HG03196 (cell line): ENCODE data around the gene PWWP2B.
"Not testable (repeated sequence)": the region's sequence is repeated elsewhere in the genome, so short reads cannot be mapped to it uniquely, and the experiment has no call there.

Experiments
- ATAC-seq: cut with Tn5 transposase; IDR thresholded peaks from one replicate; pipeline ENCODE4 v1.9.1; 2021; ENCODE audit not compliant: unreplicated experiment

PWWP2B gene

GRCh38 chr10:132379026-132379425, 18.0 kb upstream of the PWWP2B start:
- ATAC-seq, result not testable (repeated sequence)

- not testable (repeated sequence) for ATAC-seq
Measured at GRCh38 chr10:132380986-132381385, 16.0 kb upstream of the PWWP2B start.

GRCh38 chr10:132381741-132382140, 15.3 kb upstream of the PWWP2B start:
- no peak for ATAC-seq

- no peak for ATAC-seq
Measured at GRCh38 chr10:132382231-132382922, 14.6 kb upstream of the PWWP2B start.

- no peak for ATAC-seq
Measured at GRCh38 chr10:132383101-132383500, 13.9 kb upstream of the PWWP2B start.

GRCh38 chr10:132383751-132384196, 13.2 kb upstream of the PWWP2B start:
- no peak for ATAC-seq

GRCh38 chr10:132384618-132385388, 12.2 kb upstream of the PWWP2B start:
- ATAC-seq, result no peak

GRCh38 chr10:132385389-132385667, 11.7 kb upstream of the PWWP2B start:
- no peak for ATAC-seq

GRCh38 chr10:132385721-132386418, 11.1 kb upstream of the PWWP2B start:
- ATAC-seq, result no peak

GRCh38 chr10:132386419-132386831, 10.6 kb upstream of the PWWP2B start:
- ATAC-seq, result no peak

GRCh38 chr10:132386896-132387295, 10.1 kb upstream of the PWWP2B start:
- ATAC-seq, result not testable (repeated sequence)

GRCh38 chr10:132387764-132388210, 9.2 kb upstream of the PWWP2B start:
- no peak for ATAC-seq

GRCh38 chr10:132388891-132389432, 8.0 kb upstream of the PWWP2B start:
- ATAC-seq, result no peak

GRCh38 chr10:132389433-132390169, 7.4 kb upstream of the PWWP2B start:
- ATAC-seq, result no peak

GRCh38 chr10:132390170-132390920, 6.7 kb upstream of the PWWP2B start:
- no peak for ATAC-seq

- ATAC-seq, result no peak
Measured at GRCh38 chr10:132390921-132391675, 5.9 kb upstream of the PWWP2B start.

- ATAC-seq, result no peak
Measured at GRCh38 chr10:132391676-132392020, 5.4 kb upstream of the PWWP2B start.

GRCh38 chr10:132392184-132392800, 4.7 kb upstream of the PWWP2B start:
- no peak for ATAC-seq
